K562 (cell line): ENCODE results near the gene PIN1. TPM values are rescaled to one million over a fixed set of nuclear protein-coding genes. Genes with fewer than 3 reads are reported as not detected.

Experiments used
- ATAC-seq: fragments of 200-7000 bp; cut with Tn5 transposase; 3 replicates; pipeline ENCODE4 v1.9.1; 2020; ENCODE audit warnings: moderate library complexity
- BruUV-seq: library from RNA; stranded (reverse); fragments of 400-500 nt; replicated peaks from 2 replicates; lab custom pipeline; 2021; lab: Mats Ljungman, UMichigan
- CTCF ChIA-PET: fragments of 300-600 bp; formaldehyde crosslinking; extraction: SDS; loops from one replicate; lab custom pipeline; 2021; ENCODE audit warnings: low intra/inter-chr PET ratio; lab: Yijun Ruan, JAX
- POLR2A ChIA-PET: fragments of 300-600, 350-650 bp; sonication (Branson Sonifier 250); formaldehyde crosslinking; extraction: SDS; loops from one replicate; lab custom pipeline; 2021; ENCODE audit warnings: antibody characterized with exemption, inconsistent platforms; lab: Yijun Ruan, JAX
- DNase-seq, 4 experiments: peaks; one replicate each; pipeline versions ENCODE4 v3.0.0 to v3.0.0-alpha.2; 2011 to 2018; ENCODE audit warnings: low spot score in 3 of 4, mixed read lengths in 3 of 4; ENCODE audit errors: extremely low read depth in 1 of 4
- FAIRE-seq: peaks from 2 replicates; lab custom pipeline; 2011; peaks lifted over from hg19 to GRCh38; lab: Jason Lieb, UNC
- H2AFZ ChIP-seq: 2 replicates; pipeline ENCODE4 v1.6.0; 2011; ENCODE audit warnings: low read depth, low read length, control low read depth, inconsistent platforms
- H3K27ac ChIP-seq: fragments of 200-600 bp; 3 replicates; pipeline ENCODE4 v1.8.0; 2011; ENCODE audit warnings: low read depth, mild to moderate bottlenecking, control low read depth, inconsistent platforms, low read length, moderate library complexity, mixed read lengths; ENCODE audit errors: extremely low read depth
- H3K27me3 ChIP-seq, 2 experiments: fragments of 300-600 bp in 1 of 2; 2 replicates in 1 of 2; 3 replicates in 1 of 2; pipeline versions ENCODE4 v1.6.0 to v1.8.0; 2011; ENCODE audit warnings: inconsistent platforms in 2 of 2, low read length in 2 of 2, mild to moderate bottlenecking in 1 of 2, mixed read lengths in 1 of 2, moderate library complexity in 1 of 2; ENCODE audit not compliant: control insufficient read depth in 2 of 2, insufficient read depth in 2 of 2
- H3K36me3 ChIP-seq: fragments of 300-600 bp; 3 replicates; pipeline ENCODE4 v1.8.0; 2011; ENCODE audit warnings: mild to moderate bottlenecking, low read length, inconsistent platforms; ENCODE audit not compliant: control insufficient read depth, insufficient read depth
- H3K4me1 ChIP-seq, 2 experiments: fragments of 200-600 bp in 1 of 2; replicated peaks in 1 of 2; 2 replicates in 1 of 2; 3 replicates in 1 of 2; pipeline versions ENCODE4 v1.5.1 to v1.8.0; 2011; ENCODE audit warnings: inconsistent platforms in 2 of 2, low read length in 2 of 2, mild to moderate bottlenecking in 1 of 2, mixed read lengths in 1 of 2, moderate library complexity in 1 of 2; ENCODE audit not compliant: control insufficient read depth in 2 of 2, insufficient read depth in 2 of 2
- H3K4me2 ChIP-seq: 2 replicates; pipeline ENCODE4 v1.6.1; 2011; ENCODE audit warnings: low read length, control low read depth, inconsistent platforms, mixed read lengths; ENCODE audit not compliant: insufficient read depth
- H3K4me3 ChIP-seq: fragments of 200-600 bp; sonication (generic), shearing (Covaris generic); 2 replicates; pipeline ENCODE4 v1.5.1; 2016; ENCODE audit warnings: control low read depth, inconsistent platforms
- H3K79me2 ChIP-seq: fragments of 200-600 bp; 3 replicates; pipeline ENCODE4 v1.8.0; 2011; ENCODE audit warnings: low read length, inconsistent platforms; ENCODE audit not compliant: control insufficient read depth, insufficient read depth
- H3K9ac ChIP-seq, 2 experiments: 2 replicates each; pipeline versions ENCODE4 v1.6.0 to v1.6.1; 2011; ENCODE audit warnings: low read depth in 2 of 2, low read length in 2 of 2, control low read depth in 1 of 2, inconsistent platforms in 1 of 2, mild to moderate bottlenecking in 1 of 2, mixed read lengths in 1 of 2; ENCODE audit not compliant: insufficient read depth in 1 of 2
- H3K9me1 ChIP-seq: one replicate; pipeline ENCODE4 v1.6.0; 2011; ENCODE audit warnings: inconsistent platforms, mild to moderate bottlenecking, low read length, moderate library complexity; ENCODE audit not compliant: control insufficient read depth, insufficient read depth
- H3K9me3 ChIP-seq: replicated peaks from 2 replicates; pipeline ENCODE4 v1.5.1; 2011; ENCODE audit warnings: low read depth, low read length, inconsistent platforms; ENCODE audit not compliant: control insufficient read depth, insufficient read depth
- H4K20me1 ChIP-seq: replicated peaks from 2 replicates; pipeline ENCODE4 v1.6.1; 2011; ENCODE audit warnings: low read length, inconsistent platforms, mixed read lengths; ENCODE audit not compliant: control insufficient read depth, insufficient read depth
- CBX1 ChIP-seq: sonication (generic); IDR thresholded peaks from 2 replicates; pipeline ENCODE4 v1.6.1; 2016; ENCODE audit warnings: antibody characterized with exemption, low read depth, mild to moderate bottlenecking
- CTBP1 ChIP-seq: fragments of 450-650 bp; IDR thresholded peaks from 2 replicates; pipeline ENCODE4 v1.6.1; 2016; ENCODE audit warnings: borderline replicate concordance
- E4F1 ChIP-seq: fragments of 250-450 bp; sonication (Bioruptor Pico); IDR thresholded peaks from 2 replicates; pipeline ENCODE4 v1.5.0; 2021; ENCODE audit warnings: mild to moderate bottlenecking, borderline replicate concordance
- HDAC2 ChIP-seq: fragments of 450-650 bp; IDR thresholded peaks from 2 replicates; pipeline ENCODE4 v1.6.1; 2016; ENCODE audit warnings: mild to moderate bottlenecking
- HMG20A ChIP-seq: fragments of 450-650 bp; formaldehyde crosslinking; conservative IDR thresholded peaks from 2 replicates; pipeline ENCODE4 v1.4.0; 2020; ENCODE audit warnings: mild to moderate bottlenecking, mixed read lengths
- KAT8 ChIP-seq: fragments of 450-650 bp; IDR thresholded peaks from 2 replicates; pipeline ENCODE4 v1.6.1; 2016; ENCODE audit warnings: low read depth, mild to moderate bottlenecking
- MCM5 ChIP-seq: fragments of 450-650 bp; IDR thresholded peaks from 2 replicates; pipeline ENCODE4 v1.6.1; 2016; ENCODE audit warnings: low read depth
- MECOM ChIP-seq: fragments of 250-450 bp; sonication (Bioruptor Pico); IDR thresholded peaks from 2 replicates; pipeline ENCODE4 v1.8.0; 2022; ENCODE audit warnings: inconsistent platforms
- NFXL1 ChIP-seq: fragments of 450-650 bp; formaldehyde crosslinking; IDR thresholded peaks from 2 replicates; pipeline ENCODE4 v1.4.0; 2021; ENCODE audit warnings: mild to moderate bottlenecking
- NUFIP1 ChIP-seq: fragments of 450-650 bp; IDR thresholded peaks from 2 replicates; pipeline ENCODE4 v1.6.1; 2018; ENCODE audit not compliant: partially characterized antibody
- WHSC1 ChIP-seq: IDR thresholded peaks from one replicate; pipeline ENCODE4 v1.6.1; 2012; ENCODE audit warnings: low read length, control low read depth, inconsistent platforms
- ZNF134 ChIP-seq: fragments of 250-450 bp; sonication (Bioruptor Pico); conservative IDR thresholded peaks from 2 replicates; pipeline ENCODE4 v1.4.0; 2020
- ZNF584 ChIP-seq: fragments of 200-800 bp; sonication (Bioruptor generic); IDR thresholded peaks from 2 replicates; pipeline ENCODE4 v1.6.1; 2016; ENCODE audit warnings: low read depth, mild to moderate bottlenecking, missing genetic modification characterization, missing compliant biosample characterization
- WGBS: fragments of 100-300 bp; shearing (Covaris generic); methylation state at CpG from one replicate; pipeline ENCODE4 v1.1.6; 2016; ENCODE audit warnings: low coverage, mixed read lengths; ENCODE audit not compliant: insufficient coverage; ENCODE audit errors: missing lambda C conversion rate; 5-methylcytosine and 5-hydroxymethylcytosine counted together
- in situ Hi-C: fragments of 300-500 bp; cut with MboI; formaldehyde crosslinking; loops from 4 replicates; pipeline ENCODE4 v1.15.0; 2018; ENCODE audit warnings: inconsistent platforms, mixed read lengths
- intact Hi-C: fragments of 100-400 bp; cut with micrococcal nuclease; formaldehyde crosslinking; loops from 2 replicates; pipeline ENCODE4 v1.14.2; 2022
- polyA plus RNA-seq, 8 experiments: library from polyadenylated mRNA; depleted of rRNA in 4 of 8; stranded (reverse) in 5 of 8; unstranded in 3 of 8; fragments of >200 nt; fragmentation: Nextera tagmentation in 2 of 8; fragmentation: Illumina TruSeq in 1 of 8; extraction: Ambion mirVana in 2 of 8; extraction: Trizol in 1 of 8; gene quantifications; 2 replicates each; pipeline versions ENCODE4 v1.2.1 to v1.2.3, GENCODE V29; 2011 to 2014; ENCODE audit warnings: inconsistent platforms in 1 of 8, missing spikeins in 1 of 8
- total RNA-seq, 7 experiments: library from RNA; depleted of rRNA in 6 of 7; stranded (reverse); fragments of >200 nt in 6 of 7; fragmentation: Illumina TruSeq in 2 of 7; extraction: Trizol in 2 of 7; gene quantifications; 2 replicates each; pipeline versions ENCODE4 v1.2.1 to v1.2.3, GENCODE V29; 2011 to 2021; ENCODE audit warnings: low replicate concordance in 1 of 7
- TF ChIP-seq, protein P1 (sequence below): fragments of 250-450 bp; sonication (Bioruptor Pico); IDR thresholded peaks from 2 replicates; pipeline ENCODE4 v1.8.0; 2022; ENCODE audit warnings: inconsistent platforms, mild to moderate bottlenecking, moderate library complexity, borderline replicate concordance
- TF ChIP-seq, protein P2 (sequence below): IDR thresholded peaks from 2 replicates; pipeline ENCODE4 v1.6.1; 2014; ENCODE audit warnings: antibody characterized with exemption

Gene PIN1
- total and polyA plus RNA-seq, 9 of the 15 experiments (the other 6 are each of a cell fraction or from before 2014, with no cell fraction given) = 1.6 to 178 (median 42.5) TPM

- TF ChIP-seq E4F1 (no peak), ZNF584 (CRISPR knock-in tag) (no peak)
These were observed 46.6 kb downstream of the PIN1 start (continued) for GRCh38 chr19:9881720-9882119.

- in situ Hi-C loops (no loop called here), intact Hi-C loops (no loop called here)
- TF ChIP-seq MCM5 (no peak), ZNF134 (no peak), WHSC1 (no peak), CTBP1 (no peak), MECOM (CRISPR knock-in tag) (no peak), NUFIP1 (no peak), KAT8 (no peak), HMG20A (CRISPR knock-in tag) (no peak), NFXL1 (CRISPR knock-in tag) (no peak), HDAC2 (no peak), CBX1 (no peak)
- TF ChIP-seq, protein P1, sequence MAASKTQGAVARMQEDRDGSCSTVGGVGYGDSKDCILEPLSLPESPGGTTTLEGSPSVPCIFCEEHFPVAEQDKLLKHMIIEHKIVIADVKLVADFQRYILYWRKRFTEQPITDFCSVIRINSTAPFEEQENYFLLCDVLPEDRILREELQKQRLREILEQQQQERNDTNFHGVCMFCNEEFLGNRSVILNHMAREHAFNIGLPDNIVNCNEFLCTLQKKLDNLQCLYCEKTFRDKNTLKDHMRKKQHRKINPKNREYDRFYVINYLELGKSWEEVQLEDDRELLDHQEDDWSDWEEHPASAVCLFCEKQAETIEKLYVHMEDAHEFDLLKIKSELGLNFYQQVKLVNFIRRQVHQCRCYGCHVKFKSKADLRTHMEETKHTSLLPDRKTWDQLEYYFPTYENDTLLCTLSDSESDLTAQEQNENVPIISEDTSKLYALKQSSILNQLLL = no peak
- TF ChIP-seq, protein P2, sequence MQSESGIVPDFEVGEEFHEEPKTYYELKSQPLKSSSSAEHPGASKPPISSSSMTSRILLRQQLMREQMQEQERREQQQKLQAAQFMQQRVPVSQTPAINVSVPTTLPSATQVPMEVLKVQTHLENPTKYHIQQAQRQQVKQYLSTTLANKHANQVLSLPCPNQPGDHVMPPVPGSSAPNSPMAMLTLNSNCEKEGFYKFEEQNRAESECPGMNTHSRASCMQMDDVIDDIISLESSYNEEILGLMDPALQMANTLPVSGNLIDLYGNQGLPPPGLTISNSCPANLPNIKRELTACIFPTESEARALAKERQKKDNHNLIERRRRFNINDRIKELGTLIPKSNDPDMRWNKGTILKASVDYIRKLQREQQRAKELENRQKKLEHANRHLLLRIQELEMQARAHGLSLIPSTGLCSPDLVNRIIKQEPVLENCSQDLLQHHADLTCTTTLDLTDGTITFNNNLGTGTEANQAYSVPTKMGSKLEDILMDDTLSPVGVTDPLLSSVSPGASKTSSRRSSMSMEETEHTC = no peak
- CTCF ChIA-PET = no interaction called here
- ATAC-seq (no peak), DNase-seq (no peak), FAIRE-seq (no peak)
- Histone ChIP-seq H3K4me1 (no peaks in the 10 kb centered on the region; a peak in 1 of 5 replicates), H3K27ac (no peak overlapping the region), H3K9me3 (no peaks in the 10 kb centered on the region), H2AFZ (no peak overlapping the region), H3K4me2 (no peak overlapping the region), H3K79me2 (no peaks in the 10 kb centered on the region), H3K36me3 (no peaks in the 10 kb centered on the region), H3K9ac (no peak overlapping the region; a peak in 1 of 4 replicates), H3K27me3 (peaks cover 3 to 58% of the 10 kb centered on the region in 2 experiments; a peak in 3 of 5 replicates), H3K9me1 (no peaks in the 10 kb centered on the region), H3K4me3 (no peak overlapping the region), H4K20me1 (peaks cover 3% of the 10 kb centered on the region; the same call in 1 of the 2 replicates)
- 3% methylated on average over 10 of the region's 10 CpGs for WGBS
- POLR2A ChIA-PET = no interaction called here
- BruUV-seq = no TSS peak
These were observed 48.2 kb downstream of the PIN1 start for GRCh38 chr19:9883231-9883758.
